Activated CD4-positive, alpha-beta T cell treated with anti-CD3 and anti-CD28 coated beads for 36 hours (primary cell): ENCODE measurements around the gene ADISSP. TPM values are rescaled to one million over a fixed set of nuclear protein-coding genes. Genes with fewer than 3 reads are reported as not detected.

ENCODE experiments used
- ATAC-seq: fragments of 200-7000 bp; cut with Tn5 transposase; one replicate; pipeline ENCODE4 v1.10.0; 2021; ENCODE audit warnings: mild to moderate bottlenecking, moderate library complexity
- CTCF ChIA-PET: fragments of 350-600 bp; sonication (Branson Sonifier 250); formaldehyde crosslinking; loops from one replicate; lab custom pipeline; 2021; ENCODE audit warnings: antibody characterized with exemption; lab: Charles Lee
- POLR2A ChIA-PET: fragments of 350-600 bp; sonication (Branson Sonifier 250); formaldehyde crosslinking; loops from one replicate; lab custom pipeline; 2021; ENCODE audit warnings: antibody characterized with exemption, inconsistent platforms; lab: Charles Lee
- DNase-seq: peaks from one replicate; pipeline ENCODE4 v3.0.0-alpha.2; 2020
- H3K27ac Mint-ChIP-seq: one replicate; pipeline ENCODE4 v1.8.0; 2021; ENCODE audit warnings: mixed read lengths
- H3K27me3 Mint-ChIP-seq: one replicate; pipeline ENCODE4 v1.8.0; 2021; ENCODE audit warnings: mixed read lengths
- H3K36me3 Mint-ChIP-seq: one replicate; pipeline ENCODE4 v1.8.0; 2021; ENCODE audit warnings: low read depth, mixed read lengths
- H3K4me1 Mint-ChIP-seq: one replicate; pipeline ENCODE4 v1.8.0; 2021; ENCODE audit warnings: mixed read lengths
- H3K4me3 Mint-ChIP-seq: one replicate; pipeline ENCODE4 v1.8.0; 2021; ENCODE audit warnings: mild to moderate bottlenecking, moderate library complexity, mixed read lengths
- H3K9me3 Mint-ChIP-seq: one replicate; pipeline ENCODE4 v1.8.0; 2021; ENCODE audit warnings: low read depth, mixed read lengths
- intact Hi-C, 2 experiments: fragments of 100-400 bp; cut with DNase I in 1 of 2; cut with micrococcal nuclease in 1 of 2; formaldehyde crosslinking; loops; one replicate each; pipeline versions ENCODE4 v1.14.2 to v1.15.1; 2022 to 2024; cut with DNase I, micrococcal nuclease
- total RNA-seq, 2 experiments: library from RNA; stranded (reverse); gene quantifications; one replicate each; pipeline ENCODE4 v1.2.3, GENCODE V29; 2021

ADISSP gene
- total RNA-seq, 2 experiments from 2014 or later: 46.5 to 57.3 TPM

- H3K27me3 Mint-ChIP-seq: peaks cover 42% of the 10 kb centered on the region
- intact Hi-C loops: no loop called here
- H3K4me1 Mint-ChIP-seq: no peaks in the 10 kb centered on the region
- no peak for DNase-seq
- no peaks in the 10 kb centered on the region for H3K36me3 Mint-ChIP-seq
- H3K9me3 Mint-ChIP-seq: no peaks in the 10 kb centered on the region
- POLR2A ChIA-PET: no interaction called here
- CTCF ChIA-PET: interaction anchor here (0.6 to 1.2 kb wide), 2 partner anchors 19 to 59 kb away, joined by 3 to 7 read pairs; no protein-coding TSS in a partner anchor
- no peak overlapping the region for H3K4me3 Mint-ChIP-seq
- no peak overlapping the region for H3K27ac Mint-ChIP-seq
- no peak for ATAC-seq
These were observed 38.2 kb downstream of the ADISSP start for GRCh38 chr20:3729378-3729777.

DNA sequence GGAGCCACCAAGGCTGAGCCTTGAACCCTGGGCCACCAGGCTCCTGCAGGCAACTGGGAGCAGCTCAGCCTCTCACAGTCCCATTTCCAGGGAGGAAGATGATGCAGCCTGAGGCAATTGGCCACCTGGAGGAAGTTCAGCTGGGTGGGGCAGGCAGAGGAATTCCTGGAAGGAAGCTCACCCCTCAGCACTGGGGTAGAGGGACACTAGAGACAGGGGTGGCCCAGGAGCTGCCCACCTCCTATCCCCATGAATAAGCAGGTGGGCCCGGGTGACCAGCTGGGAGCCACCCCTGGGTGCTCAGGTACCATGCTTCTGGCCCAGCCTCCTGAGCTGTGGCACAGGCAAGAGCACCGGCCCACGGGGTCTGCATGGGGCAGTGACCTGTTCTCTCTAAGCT is 38.7 kb downstream of the ADISSP start:
- Mint-ChIP-seq H3K36me3 (no peaks in the 10 kb centered on the region), H3K9me3 (no peaks in the 10 kb centered on the region), H3K4me1 (no peaks in the 10 kb centered on the region), H3K4me3 (no peak overlapping the region), H3K27ac (no peak overlapping the region), H3K27me3 (peaks cover 42% of the 10 kb centered on the region)
- DNase-seq (no peak), ATAC-seq (no peak)
- intact Hi-C loops: no loop called here
- POLR2A ChIA-PET: no interaction called here
- CTCF ChIA-PET: interaction anchor here (0.6 to 1.2 kb wide), 2 partner anchors 18 to 59 kb away, joined by 3 to 7 read pairs; no protein-coding TSS in a partner anchor

- intact Hi-C loops: no loop called here
- ChIA-PET CTCF (interaction anchor here (1.0 to 1.2 kb wide), 2 partner anchors 18 to 51 kb away, joined by 3 to 7 read pairs; no protein-coding TSS in a partner anchor), POLR2A (no interaction called here)
- Mint-ChIP-seq H3K9me3 (no peaks in the 10 kb centered on the region), H3K4me3 (no peak overlapping the region), H3K4me1 (no peaks in the 10 kb centered on the region), H3K36me3 (no peaks in the 10 kb centered on the region), H3K27ac (no peak overlapping the region), H3K27me3 (peaks cover 42% of the 10 kb centered on the region)
- ATAC-seq: no peak
- no peak for DNase-seq
These were observed 39.2 kb downstream of the ADISSP start for GRCh38 chr20:3728354-3728753.

GRCh38 chr20:3727401-3728021 is 40.0 kb downstream of the ADISSP start:
- CTCF ChIA-PET: interaction anchor here (1.0 kb wide), 1 partner anchor 51 kb away, joined by 3 read pairs; no protein-coding TSS in a partner anchor
- intact Hi-C loops: no loop called here
- no peaks in the 10 kb centered on the region for H3K9me3 Mint-ChIP-seq

DNA sequence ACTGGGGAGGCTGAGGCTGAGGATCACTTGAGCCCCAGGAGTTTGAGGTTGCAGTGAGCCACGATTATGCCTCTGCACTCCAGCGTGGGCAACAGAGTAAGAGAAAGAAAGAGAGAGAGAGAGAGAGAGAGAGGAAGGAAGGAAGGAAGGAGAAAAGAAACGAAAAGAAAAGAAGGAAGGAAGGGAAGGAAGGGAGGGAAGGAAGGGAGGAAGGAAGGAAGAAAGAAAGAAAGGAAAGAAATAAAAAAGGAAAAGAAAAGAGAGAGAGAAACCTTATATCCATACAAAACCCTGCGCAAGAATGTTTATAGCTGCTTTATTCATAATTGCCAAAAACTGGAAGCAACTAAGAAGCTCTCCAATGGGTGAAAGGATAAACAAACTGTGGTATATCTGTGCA is 43.2 kb downstream of the ADISSP start:
- ChIA-PET POLR2A (no interaction called here), CTCF (interaction anchor here (1.3 kb wide), 1 partner anchor 13 kb away, joined by 5 read pairs; no protein-coding TSS in a partner anchor)
- H3K27ac Mint-ChIP-seq: no peak overlapping the region
- H3K4me1 Mint-ChIP-seq: no peaks in the 10 kb centered on the region
- H3K9me3 Mint-ChIP-seq: no peaks in the 10 kb centered on the region
- H3K27me3 Mint-ChIP-seq: peaks cover 33% of the 10 kb centered on the region
- H3K36me3 Mint-ChIP-seq: no peaks in the 10 kb centered on the region
- DNase-seq: no peak
- no peak for ATAC-seq
- intact Hi-C loops: no loop called here
- H3K4me3 Mint-ChIP-seq: no peak overlapping the region

More at GRCh38 chr20:3727401-3728021, 40.0 kb downstream of the ADISSP start:
- Mint-ChIP-seq H3K4me1 (no peaks in the 10 kb centered on the region), H3K27ac (no peak overlapping the region), H3K4me3 (no peak overlapping the region), H3K27me3 (peaks cover 38% of the 10 kb centered on the region), H3K36me3 (no peaks in the 10 kb centered on the region)
- no peak for ATAC-seq
- no peak for DNase-seq
- POLR2A ChIA-PET: no interaction called here

GRCh38 chr20:3723284-3723683 is 44.3 kb downstream of the ADISSP start:
- Mint-ChIP-seq H3K27me3 (peaks cover 31% of the 10 kb centered on the region), H3K4me1 (no peaks in the 10 kb centered on the region)
- DNase-seq: no peak

GRCh38 chr20:3721912-3722311 is 45.6 kb downstream of the ADISSP start:
- H3K36me3 Mint-ChIP-seq: no peaks in the 10 kb centered on the region
- intact Hi-C loops: no loop called here
- peaks cover 18% of the 10 kb centered on the region for H3K27me3 Mint-ChIP-seq
- CTCF ChIA-PET: interaction anchor here (0.9 to 1.2 kb wide), 2 partner anchors 11 to 54 kb away, joined by 3 to 5 read pairs; no protein-coding TSS in a partner anchor
- no peak overlapping the region for H3K27ac Mint-ChIP-seq
- no peak overlapping the region for H3K4me3 Mint-ChIP-seq
- no peaks in the 10 kb centered on the region for H3K9me3 Mint-ChIP-seq
- POLR2A ChIA-PET: no interaction called here
- no peaks in the 10 kb centered on the region for H3K4me1 Mint-ChIP-seq
- ATAC-seq (no peak), DNase-seq (no peak)

More at GRCh38 chr20:3723284-3723683, 44.3 kb downstream of the ADISSP start:
- ATAC-seq: no peak
- H3K36me3 Mint-ChIP-seq: no peaks in the 10 kb centered on the region
- no peak overlapping the region for H3K4me3 Mint-ChIP-seq
- ChIA-PET CTCF (interaction anchor here (1.3 kb wide), 1 partner anchor 12 kb away, joined by 5 read pairs; no protein-coding TSS in a partner anchor), POLR2A (no interaction called here)
- no peak overlapping the region for H3K27ac Mint-ChIP-seq
- intact Hi-C loops: no loop called here
- no peaks in the 10 kb centered on the region for H3K9me3 Mint-ChIP-seq

- Mint-ChIP-seq H3K4me3 (no peak overlapping the region), H3K4me1 (no peaks in the 10 kb centered on the region), H3K9me3 (no peaks in the 10 kb centered on the region), H3K27me3 (peaks cover 15% of the 10 kb centered on the region), H3K27ac (no peak overlapping the region), H3K36me3 (no peaks in the 10 kb centered on the region)
- DNase-seq (no peak), ATAC-seq (no peak)
- CTCF ChIA-PET: interaction anchor here (1.4 kb wide), 1 partner anchor 10 kb away, joined by 7 read pairs; no protein-coding TSS in a partner anchor
- intact Hi-C loops: no loop called here
- POLR2A ChIA-PET: no interaction called here
These were observed 46.9 kb downstream of the ADISSP start for GRCh38 chr20:3720626-3721025.

GRCh38 chr20:3720068-3720467 is 47.5 kb downstream of the ADISSP start:
- H3K27me3 Mint-ChIP-seq: peaks cover 15% of the 10 kb centered on the region
- ATAC-seq: no peak
- no peaks in the 10 kb centered on the region for H3K4me1 Mint-ChIP-seq
- intact Hi-C loops: no loop called here
- H3K36me3 Mint-ChIP-seq: no peaks in the 10 kb centered on the region
- H3K9me3 Mint-ChIP-seq: no peaks in the 10 kb centered on the region
- H3K4me3 Mint-ChIP-seq: no peak overlapping the region
- no peak for DNase-seq
- ChIA-PET CTCF (interaction anchor here (0.9 to 1.4 kb wide), 3 partner anchors 9 to 44 kb away, joined by 3 to 7 read pairs (median 4); no protein-coding TSS in a partner anchor), POLR2A (no interaction called here)
- H3K27ac Mint-ChIP-seq: no peak overlapping the region

- no peaks in the 10 kb centered on the region for H3K9me3 Mint-ChIP-seq
These were observed 48.5 kb downstream of the ADISSP start for GRCh38 chr20:3719046-3719445.

GRCh38 chr20:3716195-3716834 is 51.2 kb downstream of the ADISSP start:
- CTCF ChIA-PET: interaction anchor here (0.6 to 1.5 kb wide), 7 partner anchors 9 to 323 kb away, joined by 3 to 6 read pairs (median 3); no protein-coding TSS in a partner anchor
- intact Hi-C loops: no loop called here
- DNase-seq: peak; percentile 59
- Mint-ChIP-seq H3K4me3 (no peak overlapping the region), H3K27ac (no peak overlapping the region), H3K27me3 (peaks cover 7% of the 10 kb centered on the region), H3K4me1 (no peaks in the 10 kb centered on the region), H3K9me3 (no peaks in the 10 kb centered on the region), H3K36me3 (no peaks in the 10 kb centered on the region)
- ATAC-seq: peak; percentile 78
- POLR2A ChIA-PET: no interaction called here

More at GRCh38 chr20:3719046-3719445, 48.5 kb downstream of the ADISSP start:
- intact Hi-C loops: no loop called here
- no peak overlapping the region for H3K27ac Mint-ChIP-seq
- DNase-seq (no peak), ATAC-seq (no peak)
- POLR2A ChIA-PET: interaction anchor here (0.6 kb wide), 1 partner anchor 403 kb away, joined by 8 read pairs; no protein-coding TSS in a partner anchor
- CTCF ChIA-PET: interaction anchor here (0.5 to 1.5 kb wide), 3 partner anchors 22 to 120 kb away, joined by 3 to 5 read pairs (median 3); no protein-coding TSS in a partner anchor
- H3K4me1 Mint-ChIP-seq: no peaks in the 10 kb centered on the region
- H3K4me3 Mint-ChIP-seq: no peak overlapping the region
- peaks cover 12% of the 10 kb centered on the region for H3K27me3 Mint-ChIP-seq
- H3K36me3 Mint-ChIP-seq: no peaks in the 10 kb centered on the region
